ENCODE results near the gene ANKRD63. TPM values are rescaled to one million over a fixed set of nuclear protein-coding genes. Genes with fewer than 3 reads are reported as not detected.

Gene ANKRD63
- total and polyA plus RNA-seq, 10 of the 15 experiments (the other 5 are each of a cell fraction or from before 2014, with no cell fraction given): not detected

DNA sequence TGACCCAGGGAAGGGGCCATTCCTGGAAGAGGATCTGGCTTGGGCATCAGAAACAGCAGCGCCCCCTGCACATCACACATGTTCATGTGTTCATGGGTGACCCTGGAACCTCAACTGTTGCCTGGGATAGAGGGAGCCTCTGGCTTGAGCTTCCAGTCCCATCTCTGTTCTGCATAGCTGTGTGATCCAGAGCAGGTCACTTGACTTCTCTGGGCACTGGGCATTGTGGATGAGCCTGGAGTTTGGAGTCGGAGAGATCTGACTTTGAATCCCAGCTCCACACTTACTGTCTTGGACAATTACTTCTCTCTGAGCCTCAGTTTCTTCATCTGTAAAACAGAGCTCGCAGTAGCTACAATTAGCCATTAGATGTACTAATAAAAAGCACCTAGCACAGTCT, 28.4 kb downstream of the ANKRD63 start (continued):
- TF ChIP-seq ZNF217 (IDR thresholded peaks at IDR 0.05): no peak
- no peak for TF ChIP-seq SIX5 (IDR thresholded peaks at IDR 0.05; ENCODE audit: low read depth, low read length, severe bottlenecking)
- no peak for TF ChIP-seq SREBF2 (IDR thresholded peaks at IDR 0.05; ENCODE audit: low read length)
- TF ChIP-seq TBL1XR1 (IDR thresholded peaks at IDR 0.05; ENCODE audit: low read depth, low read length): no peak
- TF ChIP-seq, protein P1, sequence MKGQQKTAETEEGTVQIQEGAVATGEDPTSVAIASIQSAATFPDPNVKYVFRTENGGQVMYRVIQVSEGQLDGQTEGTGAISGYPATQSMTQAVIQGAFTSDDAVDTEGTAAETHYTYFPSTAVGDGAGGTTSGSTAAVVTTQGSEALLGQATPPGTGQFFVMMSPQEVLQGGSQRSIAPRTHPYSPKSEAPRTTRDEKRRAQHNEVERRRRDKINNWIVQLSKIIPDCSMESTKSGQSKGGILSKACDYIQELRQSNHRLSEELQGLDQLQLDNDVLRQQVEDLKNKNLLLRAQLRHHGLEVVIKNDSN (IDR thresholded peaks at IDR 0.05; ENCODE audit: borderline replicate concordance, extremely low read length, insufficient read depth, low read depth, low read length): no peak
- no peak for TF ChIP-seq LARP7 (IDR thresholded peaks at IDR 0.05)

DNA sequence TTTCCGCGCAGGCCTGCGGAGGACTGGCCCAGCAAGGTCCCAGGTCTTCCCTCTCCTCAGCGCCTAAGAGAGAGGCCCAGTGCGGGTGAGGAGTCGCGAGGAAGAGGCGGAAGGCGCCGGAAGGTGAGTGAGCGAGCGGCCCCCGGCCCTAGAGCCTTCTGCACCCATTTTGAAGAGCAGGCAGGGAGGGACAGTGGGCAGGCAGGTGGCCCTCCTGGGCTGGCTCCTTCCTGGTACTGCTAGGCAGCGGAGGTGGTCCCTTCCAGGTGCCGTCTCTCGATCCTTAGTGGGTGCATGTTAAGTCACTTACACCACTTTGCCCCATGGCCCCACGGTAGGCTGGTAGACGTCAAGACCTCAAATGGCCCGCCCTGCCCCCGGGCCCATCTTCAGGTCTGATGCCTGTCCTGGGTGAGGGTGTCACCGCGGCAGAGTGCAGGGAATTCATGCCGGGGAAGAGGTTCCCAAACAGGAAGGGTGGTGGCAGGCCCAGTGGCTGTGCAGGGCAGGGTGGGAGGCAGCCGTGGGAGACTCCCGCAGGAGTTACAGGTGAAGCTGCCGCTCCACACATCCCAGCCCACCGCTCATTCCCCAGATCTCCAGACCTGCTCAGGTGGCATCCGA, 29.6 kb downstream of the ANKRD63 start:
- intact Hi-C loops (cut with micrococcal nuclease; ENCODE audit: unreplicated experiment) (no loop called here), in situ Hi-C loops (cut with MboI) (no loop called here)
- CTCF ChIA-PET: interaction anchor here (2.5 kb wide), 1 partner anchor 20 kb away, joined by 15 read pairs; no protein-coding TSS in a partner anchor
- SMC1A ChIA-PET (ENCODE audit: uncharacterized antibody, unreplicated experiment): no interaction called here
- H3K4me3 ChIP-seq: peak overlapping the region; percentile 58; the same call in 1 of the 2 replicates
- H3K9ac ChIP-seq (ENCODE audit: control insufficient read depth, insufficient read depth, low read length): no peak overlapping the region
- H3K9me3 ChIP-seq (replicated peaks; ENCODE audit: control insufficient read depth, insufficient read depth, low read length): no peaks in the 10 kb centered on the region
- RAD21 ChIA-PET (ENCODE audit: unreplicated experiment): no interaction called here
- no peaks in the 10 kb centered on the region for H4K20me1 ChIP-seq (ENCODE audit: control insufficient read depth, insufficient read depth)
- H3K4me1 ChIP-seq (ENCODE audit: control insufficient read depth, insufficient read depth, low read length): peaks cover 3% of the 10 kb centered on the region; the same call in 1 of the 2 replicates
- TF ChIP-seq, protein P2, sequence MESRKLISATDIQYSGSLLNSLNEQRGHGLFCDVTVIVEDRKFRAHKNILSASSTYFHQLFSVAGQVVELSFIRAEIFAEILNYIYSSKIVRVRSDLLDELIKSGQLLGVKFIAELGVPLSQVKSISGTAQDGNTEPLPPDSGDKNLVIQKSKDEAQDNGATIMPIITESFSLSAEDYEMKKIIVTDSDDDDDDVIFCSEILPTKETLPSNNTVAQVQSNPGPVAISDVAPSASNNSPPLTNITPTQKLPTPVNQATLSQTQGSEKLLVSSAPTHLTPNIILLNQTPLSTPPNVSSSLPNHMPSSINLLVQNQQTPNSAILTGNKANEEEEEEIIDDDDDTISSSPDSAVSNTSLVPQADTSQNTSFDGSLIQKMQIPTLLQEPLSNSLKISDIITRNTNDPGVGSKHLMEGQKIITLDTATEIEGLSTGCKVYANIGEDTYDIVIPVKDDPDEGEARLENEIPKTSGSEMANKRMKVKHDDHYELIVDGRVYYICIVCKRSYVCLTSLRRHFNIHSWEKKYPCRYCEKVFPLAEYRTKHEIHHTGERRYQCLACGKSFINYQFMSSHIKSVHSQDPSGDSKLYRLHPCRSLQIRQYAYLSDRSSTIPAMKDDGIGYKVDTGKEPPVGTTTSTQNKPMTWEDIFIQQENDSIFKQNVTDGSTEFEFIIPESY (IDR thresholded peaks at IDR 0.05): no peak
- TF ChIP-seq GABPA (IDR thresholded peaks at IDR 0.05; ENCODE audit: low read depth): no peak
- no peak for TF ChIP-seq EGR1 (IDR thresholded peaks at IDR 0.05; ENCODE audit: borderline replicate concordance in 1 of 2, low read depth in 2 of 2, low read length in 2 of 2)
- TF ChIP-seq RELA (IDR thresholded peaks at IDR 0.05; ENCODE audit: borderline replicate concordance, partially characterized antibody): no peak
- no peaks in the 10 kb centered on the region for H3K79me2 ChIP-seq (ENCODE audit: control insufficient read depth, insufficient read depth, low read length)
- H3K27ac ChIP-seq (ENCODE audit: control insufficient read depth, insufficient read depth): no peak overlapping the region
- no peak for DNase-seq (ENCODE audit: low read depth, low spot score)
- ATAC-seq: peak; percentile 45
- BruUV-seq (replicated peaks): no TSS peak
- H3K36me3 ChIP-seq (ENCODE audit: control insufficient read depth in 2 of 2, insufficient read depth in 2 of 2, low read length in 1 of 2): no peaks in the 10 kb centered on the region
- peaks cover 0 to 9% of the 10 kb centered on the region in 2 experiments; a peak in 3 of 4 replicates for H3K27me3 ChIP-seq (replicated peaks in 1 of 2; ENCODE audit: control insufficient read depth in 2 of 2, insufficient read depth in 2 of 2, low read length in 1 of 2)
- H3K4me2 ChIP-seq (ENCODE audit: control insufficient read depth, insufficient read depth): peak overlapping the region; percentile 77
- FAIRE-seq: no peak
- POLR2A ChIA-PET: no interaction called here
- 45% methylated on average over 28 of the region's 28 CpGs for WGBS (ENCODE audit: insufficient coverage, insufficient replicate concordance, low lambda C conversion rate, missing lambda C conversion rate)
- H2AFZ ChIP-seq (ENCODE audit: control insufficient read depth, low read depth, low read length): peak overlapping the region; percentile 47

All from GM12878 (cell line).